Trophoblast cell (in vitro differentiated cells and primary cell): Measurements from ENCODE around the gene DARS2.

Experiments used
- DNase-seq, 2 donors: peaks; one replicate each; pipeline ENCODE4 v3.0.0-alpha.2; 2016
- H2AFZ ChIP-seq: 2 replicates; pipeline ENCODE4 v1.6.1; 2013; ENCODE audit warnings: low read length, moderate library complexity, mild to moderate bottlenecking; ENCODE audit not compliant: insufficient read depth, poor library complexity
- H2AK5ac ChIP-seq: 2 replicates; pipeline ENCODE4 v1.6.1; 2013; ENCODE audit warnings: mild to moderate bottlenecking, low read length
- H2BK120ac ChIP-seq: 2 replicates; pipeline ENCODE4 v1.6.1; 2013; ENCODE audit warnings: low read length, mild to moderate bottlenecking, moderate library complexity; ENCODE audit not compliant: insufficient read depth, poor library complexity
- H2BK12ac ChIP-seq: 2 replicates; pipeline ENCODE4 v1.6.1; 2013; ENCODE audit warnings: mild to moderate bottlenecking, low read length, moderate library complexity
- H2BK5ac ChIP-seq: 2 replicates; pipeline ENCODE4 v1.6.1; 2013; ENCODE audit warnings: low read length, low read depth, moderate library complexity, mild to moderate bottlenecking; ENCODE audit not compliant: poor library complexity
- H3K14ac ChIP-seq: 2 replicates; pipeline ENCODE4 v1.6.1; 2013; ENCODE audit warnings: mild to moderate bottlenecking, low read length
- H3K18ac ChIP-seq: 2 replicates; pipeline ENCODE4 v1.6.1; 2013; ENCODE audit warnings: mild to moderate bottlenecking, low read length
- H3K23ac ChIP-seq: 2 replicates; pipeline ENCODE4 v1.6.1; 2013; ENCODE audit warnings: low read length
- H3K27ac ChIP-seq: 2 replicates; pipeline ENCODE4 v1.5.1; 2013; ENCODE audit warnings: low read depth, mild to moderate bottlenecking, inconsistent platforms, low read length, moderate library complexity
- H3K27me3 ChIP-seq: 2 replicates; pipeline ENCODE4 v1.6.1; 2013; ENCODE audit warnings: inconsistent platforms, mild to moderate bottlenecking, low read length, moderate library complexity; ENCODE audit not compliant: insufficient read depth
- H3K36me3 ChIP-seq, 2 experiments: 1 replicate in 1 of 2; 2 replicates in 1 of 2; pipeline ENCODE4 v1.6.1; 2013; ENCODE audit warnings: low read length in 2 of 2, mild to moderate bottlenecking in 2 of 2, moderate library complexity in 1 of 2; ENCODE audit not compliant: insufficient read depth in 2 of 2, control insufficient read depth in 1 of 2
- H3K4ac ChIP-seq: 2 replicates; pipeline ENCODE4 v1.6.1; 2013; ENCODE audit warnings: low read depth, mild to moderate bottlenecking, low read length, moderate library complexity
- H3K4me1 ChIP-seq, 2 experiments: 1 replicate in 1 of 2; 2 replicates in 1 of 2; pipeline ENCODE4 v1.6.1; 2013; ENCODE audit warnings: low read length in 2 of 2, mild to moderate bottlenecking in 2 of 2, moderate library complexity in 1 of 2; ENCODE audit not compliant: insufficient read depth in 2 of 2, control insufficient read depth in 1 of 2
- H3K4me2 ChIP-seq: 2 replicates; pipeline ENCODE4 v1.6.1; 2013; ENCODE audit warnings: inconsistent platforms, mild to moderate bottlenecking, low read length, moderate library complexity
- H3K4me3 ChIP-seq: 2 replicates; pipeline ENCODE4 v1.5.1; 2013; ENCODE audit warnings: mild to moderate bottlenecking, low read depth, low read length, inconsistent platforms
- H3K79me1 ChIP-seq: one replicate; pipeline ENCODE4 v1.6.1; 2013; ENCODE audit warnings: low read length
- H3K79me2 ChIP-seq: 2 replicates; pipeline ENCODE4 v1.6.1; 2013; ENCODE audit warnings: low read length, mild to moderate bottlenecking; ENCODE audit not compliant: control insufficient read depth, insufficient read depth, poor library complexity
- H3K9ac ChIP-seq: 2 replicates; pipeline ENCODE4 v1.6.1; 2013; ENCODE audit warnings: mild to moderate bottlenecking, low read length
- H3K9me3 ChIP-seq: 2 replicates; pipeline ENCODE4 v1.6.1; 2013; ENCODE audit warnings: low read depth, mild to moderate bottlenecking, control low read depth, inconsistent platforms, low read length; ENCODE audit not compliant: insufficient read depth
- H4K12ac ChIP-seq: 2 replicates; pipeline ENCODE4 v1.6.1; 2013; ENCODE audit warnings: low read depth, mild to moderate bottlenecking, low read length, moderate library complexity
- H4K8ac ChIP-seq: 2 replicates; pipeline ENCODE4 v1.6.1; 2013; ENCODE audit warnings: low read depth, mild to moderate bottlenecking, low read length, moderate library complexity
- H4K91ac ChIP-seq: one replicate; pipeline ENCODE4 v1.6.1; 2013; ENCODE audit warnings: low read depth, mild to moderate bottlenecking, low read length, moderate library complexity
- WGBS: extraction: QIAGEN DNeasy Blood & Tissue Kit; methylation state at CpG from one replicate; pipeline ENCODE4 v1.1.7; 2013; ENCODE audit warnings: missing lambda C conversion rate; ENCODE audit not compliant: insufficient read length, insufficient coverage; ENCODE audit errors: extremely low coverage; 5-methylcytosine and 5-hydroxymethylcytosine counted together

Gene DARS2

DNA sequence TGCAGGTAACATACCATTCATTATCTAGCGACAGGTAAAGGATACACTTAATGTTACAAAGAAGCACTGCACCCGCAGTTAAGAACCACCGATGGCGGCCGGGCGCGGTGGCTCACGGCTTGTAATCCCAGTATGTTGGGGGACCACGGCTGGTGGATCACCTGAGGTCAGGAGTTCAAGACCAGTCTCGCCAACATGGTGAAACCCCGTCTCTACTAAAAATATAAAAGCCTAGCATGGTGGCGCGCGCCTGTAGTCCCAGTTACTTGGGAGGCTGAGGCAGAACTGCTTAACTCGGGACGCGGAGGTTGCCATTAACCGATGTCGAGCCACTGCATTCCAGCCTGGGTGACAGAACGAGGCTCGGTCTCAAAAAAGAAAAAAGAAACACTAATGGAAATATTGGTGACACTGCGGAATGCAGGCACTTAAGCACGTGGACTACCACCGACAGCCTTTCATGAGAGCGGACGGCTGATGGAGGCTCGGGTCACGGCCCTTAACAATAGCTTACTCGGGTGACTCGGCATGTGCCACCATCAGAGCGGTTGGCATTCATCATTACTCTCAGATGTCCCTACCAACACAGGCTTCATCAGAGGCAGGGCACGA is 42.8 kb downstream of the DARS2 start:
- Histone ChIP-seq H3K23ac (no peak overlapping the region), H4K8ac (peak overlapping the region; percentile 72), H3K4me2 (peak overlapping the region; percentile 74), H3K18ac (peak overlapping the region; percentile 66), H3K4me3 (peak overlapping the region; percentile 84), H3K4me1 (no peaks in the 10 kb centered on the region), H3K9ac (peak overlapping the region; percentile 77), H4K12ac (peak overlapping the region; percentile 60), H2BK5ac (peak overlapping the region; percentile 42), H3K79me1 (peaks cover 14% of the 10 kb centered on the region), H3K27ac (peak overlapping the region; percentile 55), H2BK120ac (no peak overlapping the region), H3K9me3 (no peaks in the 10 kb centered on the region), H3K79me2 (peaks cover 12% of the 10 kb centered on the region), H2AFZ (no peak overlapping the region), H3K14ac (peak overlapping the region; percentile 82), H4K91ac (peak overlapping the region; percentile 48), H3K36me3 (peaks cover 18 to 34% of the 10 kb centered on the region in 2 experiments), H2AK5ac (peak overlapping the region; percentile 69), H3K27me3 (no peaks in the 10 kb centered on the region), H2BK12ac (no peak overlapping the region), H3K4ac (peak overlapping the region; percentile 75)
- DNase-seq, result peak in 1 of 2 donors; percentile 49
- no CpG with 5 or more reads among the region's 32 CpGs for WGBS

DNA sequence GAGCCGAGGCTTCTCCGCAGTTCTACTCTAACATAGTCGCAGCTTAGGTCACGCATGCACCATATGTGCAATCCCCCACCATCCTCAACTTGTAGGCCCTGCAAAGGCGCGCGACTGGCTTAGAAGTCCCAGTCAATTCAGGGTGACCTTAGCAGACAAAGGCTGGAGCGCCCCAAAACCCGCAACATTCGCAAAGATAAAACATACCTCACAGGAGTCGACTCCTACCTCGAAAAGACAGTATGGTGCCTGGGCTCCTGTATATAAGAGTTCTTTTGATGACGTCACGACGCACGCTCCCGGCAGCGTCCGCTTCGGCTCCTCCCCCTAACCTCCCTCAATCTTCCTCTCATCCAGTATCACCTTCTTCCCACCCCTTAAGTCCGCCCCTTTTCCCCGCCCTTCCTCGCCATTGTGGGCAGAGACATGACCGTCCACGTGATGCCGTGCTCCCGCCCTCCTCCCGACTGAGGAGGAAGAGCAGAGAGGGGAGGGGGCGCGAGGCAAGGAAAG is 43.3 kb downstream of the DARS2 start, which contains the start of gene GAS5:
Gene GAS5 (minus strand): TSS at position 237 of the 513 bp plus-strand sequence.
- Histone ChIP-seq H3K4me1 (no peaks in the 10 kb centered on the region), H3K9me3 (no peaks in the 10 kb centered on the region), H2AFZ (peak within 1 kb of the TSS; percentile 80), H3K27ac (peak within 1 kb of the TSS; percentile 99), H3K79me1 (peaks cover 14% of the 10 kb centered on the region), H3K23ac (no peak within 1 kb of the TSS), H2BK12ac (peak within 1 kb of the TSS; percentile 18), H3K4ac (peak within 1 kb of the TSS; percentile 89), H3K18ac (peak within 1 kb of the TSS; percentile 97), H3K36me3 (peaks cover 13 to 31% of the 10 kb centered on the region in 2 experiments), H3K9ac (peak within 1 kb of the TSS; percentile 96), H4K12ac (peak within 1 kb of the TSS; percentile 98), H3K79me2 (peaks cover 12% of the 10 kb centered on the region), H3K4me3 (peak within 1 kb of the TSS; percentile 90), H4K91ac (peak within 1 kb of the TSS; percentile 98), H3K4me2 (peak within 1 kb of the TSS; percentile 98), H4K8ac (peak within 1 kb of the TSS; percentile 98), H2AK5ac (peak within 1 kb of the TSS; percentile 69), H2BK120ac (peak within 1 kb of the TSS; percentile 98), H2BK5ac (peak within 1 kb of the TSS; percentile 98), H3K14ac (peak within 1 kb of the TSS; percentile 98), H3K27me3 (no peaks in the 10 kb centered on the region)
- WGBS, result no CpG with 5 or more reads among the region's 30 CpGs
- peak; percentile 99 for DNase-seq

DNA sequence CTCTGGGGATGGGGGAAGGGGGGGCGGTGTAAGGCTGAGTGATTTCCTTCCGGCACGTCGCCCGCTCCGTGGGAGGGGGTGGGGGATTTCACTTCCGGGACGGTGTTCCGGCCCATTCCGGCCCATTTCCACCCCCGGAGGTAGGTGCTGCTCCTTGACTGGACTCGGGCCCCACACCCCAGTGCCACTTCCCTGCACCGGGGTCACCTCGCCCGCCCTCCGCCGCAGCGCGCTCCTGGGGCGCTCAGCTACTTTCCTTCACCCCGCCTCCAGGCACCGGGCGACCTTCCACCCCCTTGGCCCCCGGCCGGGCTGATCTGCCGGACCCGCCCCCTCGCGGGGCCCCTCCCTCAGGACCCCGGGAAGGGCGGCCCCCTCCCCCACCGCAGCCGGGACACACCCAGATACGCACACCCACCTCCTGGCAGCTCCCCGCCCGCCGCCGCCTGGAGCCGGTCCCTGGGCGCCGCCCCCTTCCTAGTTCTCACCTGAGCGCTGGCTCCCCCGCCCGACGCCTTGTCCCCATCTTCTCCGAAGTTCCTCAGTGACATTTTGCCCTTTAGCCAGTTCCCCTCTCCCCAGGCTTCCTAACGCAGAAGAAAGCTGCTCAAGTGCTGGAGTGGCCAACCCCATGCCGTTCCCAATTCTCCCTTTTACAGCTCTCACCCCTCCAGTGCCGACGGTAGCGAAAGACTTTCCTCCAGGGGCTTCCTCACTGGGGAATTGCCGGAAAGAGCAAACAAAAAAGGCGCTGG is 44.0 kb downstream of the DARS2 start, which contains the start of gene ZBTB37:
Gene ZBTB37 (plus strand): TSS at position 115 of the 755 bp plus-strand sequence. CDS start 1,846 bp downstream, outside the sequence.
- peak within 1 kb of the TSS; percentile 98 for H3K4me2 ChIP-seq
- no peaks in the 10 kb centered on the region for H3K4me1 ChIP-seq
- no peak within 1 kb of the TSS for H3K23ac ChIP-seq
- peak within 1 kb of the TSS; percentile 98 for H4K12ac ChIP-seq
- H3K27ac ChIP-seq, result peak within 1 kb of the TSS; percentile 99
- peak within 1 kb of the TSS; percentile 80 for H2AFZ ChIP-seq
- H3K36me3 ChIP-seq, result peaks cover 10 to 25% of the 10 kb centered on the region in 2 experiments
- peak; percentile 80 to 83 for DNase-seq
- H3K4ac ChIP-seq, result peak within 1 kb of the TSS; percentile 89
- no peaks in the 10 kb centered on the region for H3K9me3 ChIP-seq
- peak within 1 kb of the TSS; percentile 97 for H3K18ac ChIP-seq
- peak within 1 kb of the TSS; percentile 18 for H2BK12ac ChIP-seq
- H4K91ac ChIP-seq, result peak within 1 kb of the TSS; percentile 98
- H3K79me2 ChIP-seq, result peaks cover 12% of the 10 kb centered on the region
- H2AK5ac ChIP-seq, result peak within 1 kb of the TSS; percentile 69
- peak within 1 kb of the TSS; percentile 98 for H2BK120ac ChIP-seq
- WGBS, result no CpG with 5 or more reads among the region's 53 CpGs
- peak within 1 kb of the TSS; percentile 98 for H2BK5ac ChIP-seq
- H3K4me3 ChIP-seq, result peak within 1 kb of the TSS; percentile 90
- peak within 1 kb of the TSS; percentile 98 for H4K8ac ChIP-seq
- peak within 1 kb of the TSS; percentile 98 for H3K14ac ChIP-seq
- H3K9ac ChIP-seq, result peak within 1 kb of the TSS; percentile 96
- H3K27me3 ChIP-seq, result no peaks in the 10 kb centered on the region
- H3K79me1 ChIP-seq, result peaks cover 14% of the 10 kb centered on the region

DNA sequence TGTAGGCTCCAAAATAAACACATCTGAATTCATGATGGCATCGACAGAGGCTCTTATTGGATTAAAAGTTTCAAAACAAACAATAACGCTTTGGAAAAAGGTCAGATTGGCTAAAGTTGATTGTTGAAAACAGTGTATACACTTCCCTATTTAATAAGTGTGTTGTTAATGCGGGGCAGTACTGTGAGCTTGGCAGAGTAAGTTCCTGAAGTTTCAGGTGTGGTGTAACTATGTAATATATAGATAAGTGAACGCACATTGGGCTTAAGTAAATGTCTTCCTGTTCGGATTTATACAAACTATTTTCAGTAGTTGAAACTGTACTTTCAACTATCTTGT is 44.5 kb downstream of the DARS2 start:
- DNase-seq, result peak in 1 of 2 donors; percentile 29
- no peaks in the 10 kb centered on the region for H3K27me3 ChIP-seq
- peak overlapping the region; percentile 76 for H2BK120ac ChIP-seq
- H3K79me1 ChIP-seq, result peaks cover 14% of the 10 kb centered on the region
- peak overlapping the region; percentile 98 for H3K4me2 ChIP-seq
- H2BK5ac ChIP-seq, result peak overlapping the region; percentile 87
- H2BK12ac ChIP-seq, result peak overlapping the region; percentile 18
- peaks cover 12% of the 10 kb centered on the region for H3K79me2 ChIP-seq
- H3K23ac ChIP-seq, result no peak overlapping the region
- no peak overlapping the region for H2AK5ac ChIP-seq
- H4K8ac ChIP-seq, result peak overlapping the region; percentile 80
- H3K4ac ChIP-seq, result peak overlapping the region; percentile 43
- H3K36me3 ChIP-seq, result peaks cover 12 to 22% of the 10 kb centered on the region in 2 experiments
- whole genome bisulfite sequencing, result no CpG with 5 or more reads among the region's 5 CpGs
- H3K18ac ChIP-seq, result no peak overlapping the region
- no peaks in the 10 kb centered on the region for H3K4me1 ChIP-seq
- peak overlapping the region; percentile 90 for H3K4me3 ChIP-seq
- peak overlapping the region; percentile 80 for H2AFZ ChIP-seq
- H4K91ac ChIP-seq, result peak overlapping the region; percentile 72
- no peaks in the 10 kb centered on the region for H3K9me3 ChIP-seq
- no peak overlapping the region for H3K14ac ChIP-seq
- peak overlapping the region; percentile 47 for H4K12ac ChIP-seq
- peak overlapping the region; percentile 99 for H3K27ac ChIP-seq
- H3K9ac ChIP-seq, result peak overlapping the region; percentile 96
